Skin of body (tissue), 2 donors: ENCODE data around the gene THTPA. TPM values are rescaled to one million over a fixed set of nuclear protein-coding genes. Genes with fewer than 3 reads are reported as not detected.
"Not testable (repeated sequence)": the region's sequence is repeated elsewhere in the genome, so short reads cannot be mapped to it uniquely, and the experiment has no call there.

Experiments
- DNase-seq: peaks from one replicate; lab custom pipeline; 2025; lab: John Stamatoyannopoulos, UW
- total RNA-seq: library from RNA; depleted of rRNA; stranded (reverse); fragments of >200 nt; gene quantifications from one replicate; pipeline ENCODE4 v1.2.3, GENCODE V29; 2014

Gene THTPA
- total RNA-seq, 1 donor from 2014 or later: 9.4 TPM

GRCh38 chr14:23533652-23534435, 22.2 kb upstream of the THTPA start:
- DNase-seq: no peak

GRCh38 chr14:23535943-23536342, 20.1 kb upstream of the THTPA start:
- DNase-seq: no peak

- no peak for DNase-seq
These were observed 19.6 kb upstream of the THTPA start for GRCh38 chr14:23536494-23536893.

GRCh38 chr14:23536906-23537305, 19.2 kb upstream of the THTPA start:
- DNase-seq: not testable (repeated sequence)

GRCh38 chr14:23537351-23538049, 18.6 kb upstream of the THTPA start:
- DNase-seq: no peak

- no peak for DNase-seq
These were observed 17.9 kb upstream of the THTPA start for GRCh38 chr14:23538050-23538718.

GRCh38 chr14:23538785-23539184, 17.3 kb upstream of the THTPA start:
- no peak for DNase-seq

- no peak for DNase-seq
These were observed 16.6 kb upstream of the THTPA start for GRCh38 chr14:23539248-23540140.

- no peak for DNase-seq
These were observed 16.0 kb upstream of the THTPA start for GRCh38 chr14:23540141-23540469.

GRCh38 chr14:23542261-23542660, 13.8 kb upstream of the THTPA start:
- DNase-seq: no peak

- no peak for DNase-seq
These were observed 12.7 kb upstream of the THTPA start for GRCh38 chr14:23543403-23543802.

GRCh38 chr14:23544511-23545447, 11.3 kb upstream of the THTPA start:
- no peak for DNase-seq

- no peak for DNase-seq
These were observed 10.2 kb upstream of the THTPA start for GRCh38 chr14:23545740-23546365.

GRCh38 chr14:23546450-23547035, 9.5 kb upstream of the THTPA start:
- DNase-seq: no peak

GRCh38 chr14:23547924-23548323, 8.1 kb upstream of the THTPA start:
- DNase-seq: no peak

GRCh38 chr14:23548351-23549318, 7.4 kb upstream of the THTPA start:
- DNase-seq: no peak

- DNase-seq: no peak
These were observed 5.8 kb upstream of the THTPA start for GRCh38 chr14:23550131-23550811.

- no peak for DNase-seq
These were observed 5.2 kb upstream of the THTPA start for GRCh38 chr14:23550812-23551265.
